NOMO-1 treated with DMSO at 0.1 percent for 48 hours (cell line): Measurements from ENCODE around the gene ZFYVE9.

Experiments used
- DNase-seq: peaks from one replicate; lab custom pipeline; 2025; ENCODE audit not compliant: unreplicated experiment; lab: John Stamatoyannopoulos, UW

Gene ZFYVE9

GRCh38 chr1:52243221-52243987, 101.5 kb downstream of the ZFYVE9 start:
- DNase-seq: no peak

- no peak for DNase-seq
Observed at GRCh38 chr1:52249831-52250230, 107.9 kb downstream of the ZFYVE9 start.

- no peak for DNase-seq
Observed at GRCh38 chr1:52253421-52253820, 111.5 kb downstream of the ZFYVE9 start.

- DNase-seq: no peak
Observed at GRCh38 chr1:52259886-52260285, 118.0 kb downstream of the ZFYVE9 start.

- DNase-seq: no peak
Observed at GRCh38 chr1:52263153-52263910, 121.4 kb downstream of the ZFYVE9 start.

- no peak for DNase-seq
Observed at GRCh38 chr1:52264530-52265115, 122.7 kb downstream of the ZFYVE9 start.

- DNase-seq: no peak
Observed at GRCh38 chr1:52266507-52266906, 124.6 kb downstream of the ZFYVE9 start.

- peak; percentile 5 for DNase-seq
Observed at GRCh38 chr1:52268372-52268771, 126.5 kb downstream of the ZFYVE9 start.

- DNase-seq: no peak
Observed at GRCh38 chr1:52281518-52281917, 139.6 kb downstream of the ZFYVE9 start.

- no peak for DNase-seq
Observed at GRCh38 chr1:52288286-52288685, 146.4 kb downstream of the ZFYVE9 start.

GRCh38 chr1:52294580-52294979, 152.7 kb downstream of the ZFYVE9 start:
- DNase-seq: no peak

- peak; percentile 68 for DNase-seq
Observed at GRCh38 chr1:52296345-52296744, 154.5 kb downstream of the ZFYVE9 start.

- DNase-seq: no peak
Observed at GRCh38 chr1:52305417-52306226, 163.7 kb downstream of the ZFYVE9 start.

GRCh38 chr1:52306227-52307006, 164.5 kb downstream of the ZFYVE9 start:
- no peak for DNase-seq

GRCh38 chr1:52321061-52321460, 179.2 kb downstream of the ZFYVE9 start:
- DNase-seq: no peak

- no peak for DNase-seq
Observed at GRCh38 chr1:52323731-52324130, 181.8 kb downstream of the ZFYVE9 start.

GRCh38 chr1:52325786-52326185, 183.9 kb downstream of the ZFYVE9 start:
- no peak for DNase-seq

GRCh38 chr1:52328615-52329014, 186.7 kb downstream of the ZFYVE9 start:
- no peak for DNase-seq

- no peak for DNase-seq
Observed at GRCh38 chr1:52332411-52332810, 190.5 kb downstream of the ZFYVE9 start.

GRCh38 chr1:52334906-52335528, 193.1 kb downstream of the ZFYVE9 start:
- no peak for DNase-seq
